B cell (primary cell): ENCODE measurements around the gene DR1. TPM values are rescaled to one million over a fixed set of nuclear protein-coding genes. Genes with fewer than 3 reads are reported as not detected.
A peak's percentile ranks its signal among the peaks of the same experiment; 100 is the strongest.

ENCODE experiments used
- ATAC-seq: fragments of 200-7000 bp; cut with Tn5 transposase; one replicate; pipeline ENCODE4 v1.10.0; 2021; ENCODE audit warnings: low read depth, mild to moderate bottlenecking, moderate number of reproducible peaks, moderate library complexity
- CTCF ChIA-PET: fragments of 350-600 bp; sonication (Branson Sonifier 250); formaldehyde crosslinking; loops from one replicate; lab custom pipeline; 2021; ENCODE audit warnings: antibody characterized with exemption, inconsistent platforms; lab: Charles Lee
- POLR2A ChIA-PET: fragments of 350-600 bp; sonication (Branson Sonifier 250); formaldehyde crosslinking; loops from one replicate; lab custom pipeline; 2021; ENCODE audit warnings: antibody characterized with exemption; lab: Charles Lee
- DNase-seq: peaks from one replicate; pipeline ENCODE4 v3.0.0; 2013
- H2AFZ ChIP-seq: 2 replicates; pipeline ENCODE4 v1.6.1; 2012; ENCODE audit warnings: mild to moderate bottlenecking, low read depth, low read length; ENCODE audit not compliant: insufficient read depth, poor library complexity, severe bottlenecking
- H3K27ac ChIP-seq, 2 donors: 1 replicate in 1 of 2; 2 replicates in 1 of 2; pipeline ENCODE4 v1.5.1; 2012 to 2013; ENCODE audit warnings: low read length in 2 of 2, mild to moderate bottlenecking in 2 of 2, moderate library complexity in 1 of 2
- H3K27me3 ChIP-seq, 4 experiments: fragments of 200-600 bp in 1 of 4; sonication (generic) in 1 of 4; replicated peaks in 1 of 4; 1 replicate in 2 of 4; 2 replicates in 2 of 4; pipeline versions ENCODE4 v1.6.1 to v1.7.0; 2013 to 2016; ENCODE audit warnings: low read length in 3 of 4, mild to moderate bottlenecking in 2 of 4, mixed read lengths in 1 of 4, moderate library complexity in 1 of 4; ENCODE audit not compliant: insufficient read depth in 4 of 4, control insufficient read depth in 3 of 4; ENCODE audit errors: control extremely low read depth in 1 of 4
- H3K36me3 ChIP-seq, 2 experiments: replicated peaks in 1 of 2; 1 replicate in 1 of 2; 2 replicates in 1 of 2; pipeline versions ENCODE4 v1.6.1 to v1.7.1; 2013; ENCODE audit warnings: low read length in 1 of 2; ENCODE audit not compliant: insufficient read depth in 2 of 2, control insufficient read depth in 1 of 2; ENCODE audit errors: control extremely low read depth in 1 of 2, extremely low read depth in 1 of 2
- H3K4me1 ChIP-seq, 2 donors: fragments of 200-600 bp in 1 of 2; sonication (generic) in 1 of 2; 1 replicate in 1 of 2; 2 replicates in 1 of 2; pipeline versions ENCODE4 v1.5.1 to v1.6.1; 2013 to 2017; ENCODE audit warnings: low read length in 2 of 2; ENCODE audit not compliant: control insufficient read depth in 2 of 2, insufficient read depth in 2 of 2
- H3K4me2 ChIP-seq: replicated peaks from 2 replicates; pipeline ENCODE3; 2012; ENCODE audit warnings: mild to moderate bottlenecking, low read depth, low read length; ENCODE audit not compliant: poor library complexity, severe bottlenecking
- H3K4me3 ChIP-seq, 5 experiments: fragments of 200-600 bp in 1 of 5; sonication (generic) in 1 of 5; 1 replicate in 3 of 5; 2 replicates in 2 of 5; pipeline versions ENCODE4 v1.5.1 to v1.7.0; 2011 to 2016; ENCODE audit warnings: low read length in 4 of 5, mild to moderate bottlenecking in 4 of 5, low read depth in 2 of 5, control low read depth in 1 of 5, moderate library complexity in 1 of 5; ENCODE audit not compliant: insufficient read depth in 1 of 5; ENCODE audit errors: control extremely low read depth in 1 of 5, extremely low read depth in 1 of 5
- H3K79me2 ChIP-seq: fragments of 200-600 bp; sonication (generic); one replicate; pipeline ENCODE4 v1.6.0; 2016; ENCODE audit warnings: low read length; ENCODE audit not compliant: control insufficient read depth, insufficient read depth
- H3K9ac ChIP-seq: fragments of 200-600 bp; sonication (generic); 2 replicates; pipeline ENCODE4 v1.6.1; 2017; ENCODE audit warnings: mild to moderate bottlenecking, low read length, moderate library complexity
- H3K9me3 ChIP-seq, 3 donors: one replicate each; pipeline versions ENCODE4 v1.6.1 to v1.7.1; 2013; ENCODE audit warnings: low read length in 2 of 3; ENCODE audit not compliant: control insufficient read depth in 2 of 3, insufficient read depth in 1 of 3; ENCODE audit errors: control extremely low read depth in 1 of 3
- H4K20me1 ChIP-seq: 2 replicates; pipeline ENCODE4 v1.6.0; 2012; ENCODE audit warnings: mild to moderate bottlenecking, low read length; ENCODE audit not compliant: insufficient read depth, control insufficient read depth, poor library complexity, severe bottlenecking
- H3K27ac Mint-ChIP-seq: one replicate; pipeline ENCODE4 v1.8.0; 2021; ENCODE audit warnings: mixed read lengths
- H3K27me3 Mint-ChIP-seq: one replicate; pipeline ENCODE4 v1.8.0; 2021; ENCODE audit warnings: mixed read lengths
- H3K4me1 Mint-ChIP-seq: one replicate; pipeline ENCODE4 v1.8.0; 2021; ENCODE audit warnings: mixed read lengths
- H3K4me3 Mint-ChIP-seq: one replicate; pipeline ENCODE4 v1.8.0; 2021; ENCODE audit warnings: mixed read lengths
- H3K9me3 Mint-ChIP-seq: one replicate; pipeline ENCODE4 v1.8.0; 2022; ENCODE audit warnings: mixed read lengths; ENCODE audit not compliant: insufficient read depth
- EZH2 ChIP-seq: IDR thresholded peaks from 2 replicates; pipeline ENCODE4 v1.6.1; 2012; ENCODE audit warnings: borderline replicate concordance, low read depth, mild to moderate bottlenecking, moderate library complexity, low read length; ENCODE audit not compliant: insufficient read depth, poor library complexity, severe bottlenecking
- WGBS: methylation state at CpG from one replicate; pipeline ENCODE4 v1.1.5; 2013; ENCODE audit warnings: missing lambda C conversion rate; ENCODE audit not compliant: insufficient coverage; 5-methylcytosine and 5-hydroxymethylcytosine counted together
- intact Hi-C: fragments of 100-400 bp; cut with micrococcal nuclease; formaldehyde crosslinking; loops from one replicate; pipeline ENCODE4 v1.10.0; 2022
- polyA plus RNA-seq: library from polyadenylated mRNA; depleted of rRNA; stranded (reverse); fragments of >200 nt; gene quantifications from 2 replicates; pipeline ENCODE4 v1.2.3, GENCODE V29; 2012
- total RNA-seq, 2 donors: library from RNA; stranded (reverse); fragments of 120-200 nt in 1 of 2; gene quantifications; 1 replicate in 1 of 2; 2 replicates in 1 of 2; pipeline versions ENCODE4 v1.2.3 to v1.2.4, GENCODE V29; 2013 to 2022
- TF ChIP-seq, protein P1 (sequence below): fragments of 200-600 bp; IDR thresholded peaks from one replicate; pipeline ENCODE4 v1.8.0; 2022; ENCODE audit warnings: antibody characterized with exemption, mild to moderate bottlenecking

Gene DR1
- total and polyA plus RNA-seq, 2 donors (not counting 1 experiment from before 2014, with no cell fraction given) = 11.4 to 69.2 TPM

DNA sequence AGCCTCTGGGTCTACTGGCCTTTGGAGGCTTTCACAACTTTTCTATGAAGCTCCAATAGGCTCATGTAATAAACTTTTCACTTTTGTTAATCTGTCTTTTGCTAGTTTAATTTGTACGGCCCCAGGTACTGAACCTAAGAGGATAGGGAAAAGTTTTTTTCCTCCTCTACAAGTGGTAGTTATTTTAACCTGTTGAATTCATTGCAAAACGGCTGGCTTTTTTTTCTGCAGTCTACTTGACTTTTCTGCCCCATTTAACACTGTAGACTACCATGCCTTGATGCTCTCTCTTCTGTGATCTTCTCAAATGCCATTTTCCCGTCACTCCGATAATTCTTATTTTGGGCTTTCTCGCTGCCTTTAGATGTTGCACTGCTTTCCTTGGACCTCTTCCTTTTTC, 43.6 kb upstream of the DR1 start:
- H2AFZ ChIP-seq = no peak overlapping the region
- no peaks in the 10 kb centered on the region for H3K4me1 Mint-ChIP-seq
- no peaks in the 10 kb centered on the region for H3K4me1 ChIP-seq
- H3K9me3 Mint-ChIP-seq = no peaks in the 10 kb centered on the region
- H3K27me3 Mint-ChIP-seq = no peaks in the 10 kb centered on the region
- no peaks in the 10 kb centered on the region for H3K79me2 ChIP-seq
- CTCF ChIA-PET = interaction anchor here (0.6 to 4.2 kb wide), 3 partner anchors 70 to 463 kb away, joined by 3 to 30 read pairs (median 5); partner anchors contain the start of gene MTF2
- no peak overlapping the region for H3K9ac ChIP-seq
- H3K4me2 ChIP-seq = no peak overlapping the region
- H4K20me1 ChIP-seq = no peaks in the 10 kb centered on the region
- peaks cover 0 to 2% of the 10 kb centered on the region in 2 experiments for H3K36me3 ChIP-seq
- intact Hi-C loops = loop anchor here (10.0 kb wide), 1 partner anchor 513 kb away; no protein-coding TSS in a partner anchor
- WGBS = 96% methylated on average over 3 of the region's 5 CpGs
- DNase-seq = no peak
- no peaks in the 10 kb centered on the region for H3K27me3 ChIP-seq
- no peak overlapping the region for H3K27ac Mint-ChIP-seq
- ATAC-seq = no peak
- POLR2A ChIA-PET = no interaction called here
- no peak overlapping the region for H3K4me3 ChIP-seq
- no peak overlapping the region for H3K4me3 Mint-ChIP-seq
- TF ChIP-seq, protein P1, sequence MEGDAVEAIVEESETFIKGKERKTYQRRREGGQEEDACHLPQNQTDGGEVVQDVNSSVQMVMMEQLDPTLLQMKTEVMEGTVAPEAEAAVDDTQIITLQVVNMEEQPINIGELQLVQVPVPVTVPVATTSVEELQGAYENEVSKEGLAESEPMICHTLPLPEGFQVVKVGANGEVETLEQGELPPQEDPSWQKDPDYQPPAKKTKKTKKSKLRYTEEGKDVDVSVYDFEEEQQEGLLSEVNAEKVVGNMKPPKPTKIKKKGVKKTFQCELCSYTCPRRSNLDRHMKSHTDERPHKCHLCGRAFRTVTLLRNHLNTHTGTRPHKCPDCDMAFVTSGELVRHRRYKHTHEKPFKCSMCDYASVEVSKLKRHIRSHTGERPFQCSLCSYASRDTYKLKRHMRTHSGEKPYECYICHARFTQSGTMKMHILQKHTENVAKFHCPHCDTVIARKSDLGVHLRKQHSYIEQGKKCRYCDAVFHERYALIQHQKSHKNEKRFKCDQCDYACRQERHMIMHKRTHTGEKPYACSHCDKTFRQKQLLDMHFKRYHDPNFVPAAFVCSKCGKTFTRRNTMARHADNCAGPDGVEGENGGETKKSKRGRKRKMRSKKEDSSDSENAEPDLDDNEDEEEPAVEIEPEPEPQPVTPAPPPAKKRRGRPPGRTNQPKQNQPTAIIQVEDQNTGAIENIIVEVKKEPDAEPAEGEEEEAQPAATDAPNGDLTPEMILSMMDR = no peak
- no peak for TF ChIP-seq EZH2
- no peak overlapping the region for H3K27ac ChIP-seq
- no peaks in the 10 kb centered on the region for H3K9me3 ChIP-seq

DNA sequence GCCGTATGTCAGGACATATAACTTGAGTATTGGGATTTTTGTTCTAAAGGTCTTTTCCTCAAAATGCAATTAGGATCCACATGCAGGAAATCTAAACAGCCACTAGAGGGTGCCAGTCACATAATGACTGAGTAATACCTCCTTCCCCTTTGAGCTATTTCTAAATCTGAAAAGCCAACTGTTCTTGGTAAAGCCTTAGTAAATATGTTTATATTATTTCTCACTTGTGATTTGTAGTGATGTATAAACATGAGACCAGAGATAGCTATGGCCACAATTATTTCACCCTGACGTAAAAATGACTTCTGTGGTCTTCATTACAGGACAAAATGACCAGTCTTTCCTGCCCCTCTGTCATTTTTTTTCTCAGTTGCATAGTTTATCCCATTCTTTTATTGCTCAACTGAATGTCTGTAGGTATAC, 41.0 kb upstream of the DR1 start:
- Histone ChIP-seq H3K9me3 (no peaks in the 10 kb centered on the region), H3K4me2 (no peak overlapping the region), H3K4me3 (no peak overlapping the region), H3K36me3 (peaks cover 2% of the 10 kb centered on the region in 2 experiments), H4K20me1 (no peaks in the 10 kb centered on the region), H3K79me2 (no peaks in the 10 kb centered on the region), H3K27me3 (no peaks in the 10 kb centered on the region), H3K4me1 (no peaks in the 10 kb centered on the region), H2AFZ (no peak overlapping the region), H3K9ac (no peak overlapping the region), H3K27ac (no peak overlapping the region)
- intact Hi-C loops = loop anchor here (1.0 to 10.0 kb wide), 2 partner anchors 510 to 540 kb away; no protein-coding TSS in a partner anchor
- H3K4me3 Mint-ChIP-seq = no peak overlapping the region
- no CpG with 5 or more reads among the region's 2 CpGs for WGBS
- H3K27me3 Mint-ChIP-seq = no peaks in the 10 kb centered on the region
- POLR2A ChIA-PET = no interaction called here
- peak; percentile 73 for DNase-seq
- H3K4me1 Mint-ChIP-seq = no peaks in the 10 kb centered on the region
- CTCF ChIA-PET = interaction anchor here (0.6 to 4.2 kb wide), 40 partner anchors 10 to 1031 kb away, joined by 3 to 30 read pairs (median 4); partner anchors contain the start of genes DR1 and MTF2
- no peaks in the 10 kb centered on the region for H3K9me3 Mint-ChIP-seq
- peak; percentile 53 for ATAC-seq
- TF ChIP-seq, protein P1 = peak; percentile 88
- no peak for TF ChIP-seq EZH2
- H3K27ac Mint-ChIP-seq = no peak overlapping the region
